ENCODE data around the gene RASSF1.

Gene RASSF1

DNA sequence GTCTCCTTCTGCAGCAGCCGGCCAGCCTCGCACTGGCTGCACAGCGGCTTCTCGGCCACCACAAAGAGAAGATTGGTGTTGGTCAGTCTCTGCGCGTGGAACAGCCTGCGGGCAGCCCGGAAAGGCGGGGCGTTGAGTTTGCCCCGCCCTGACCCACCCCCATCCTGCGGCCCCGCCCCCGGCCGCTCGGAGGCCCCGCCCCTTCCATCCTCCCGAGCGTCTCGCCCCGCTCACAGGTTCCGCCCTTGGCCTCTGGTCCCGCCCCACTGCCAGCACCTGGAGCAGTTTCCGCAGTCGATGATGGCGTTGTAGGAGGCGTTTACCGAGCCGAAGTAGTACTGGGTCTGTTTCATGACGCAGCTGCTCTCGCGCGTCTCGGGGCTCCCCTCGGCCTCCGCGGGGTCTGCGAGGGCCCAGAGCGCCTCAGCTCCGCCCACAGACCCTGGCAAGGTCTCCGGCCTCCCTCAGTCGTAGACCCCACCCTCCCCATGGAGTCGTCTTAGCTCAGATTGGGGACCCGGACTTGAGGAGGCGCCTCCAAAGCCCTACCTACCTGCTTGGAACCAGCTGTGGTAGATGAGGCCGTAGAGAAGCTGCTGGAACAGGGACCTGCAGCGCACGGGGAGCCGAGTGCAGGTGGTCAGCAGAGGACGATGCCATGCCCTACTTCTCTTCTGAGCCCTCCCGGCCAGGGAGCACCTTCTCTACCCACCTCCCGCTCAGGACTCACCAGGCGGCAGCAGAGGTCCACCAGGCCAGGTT is 24.6 kb upstream of the RASSF1 start:
- DNase-seq: peak in 2 of 3 experiments; percentile 39 to 81

- DNase-seq: no peak
Observed at GRCh38 chr3:50364573-50365079, 24.0 kb upstream of the RASSF1 start.

GRCh38 chr3:50359760-50360110 is 19.1 kb upstream of the RASSF1 start:
- no peak for DNase-seq

GRCh38 chr3:50358911-50359759 is 18.5 kb upstream of the RASSF1 start, which contains the start of gene TMEM115:
Gene TMEM115 (minus strand): TSS chr3:50359521. CDS start chr3:50359063, 458 bp downstream.
- peak; percentile 89 to 96 (median 89) for DNase-seq

DNA sequence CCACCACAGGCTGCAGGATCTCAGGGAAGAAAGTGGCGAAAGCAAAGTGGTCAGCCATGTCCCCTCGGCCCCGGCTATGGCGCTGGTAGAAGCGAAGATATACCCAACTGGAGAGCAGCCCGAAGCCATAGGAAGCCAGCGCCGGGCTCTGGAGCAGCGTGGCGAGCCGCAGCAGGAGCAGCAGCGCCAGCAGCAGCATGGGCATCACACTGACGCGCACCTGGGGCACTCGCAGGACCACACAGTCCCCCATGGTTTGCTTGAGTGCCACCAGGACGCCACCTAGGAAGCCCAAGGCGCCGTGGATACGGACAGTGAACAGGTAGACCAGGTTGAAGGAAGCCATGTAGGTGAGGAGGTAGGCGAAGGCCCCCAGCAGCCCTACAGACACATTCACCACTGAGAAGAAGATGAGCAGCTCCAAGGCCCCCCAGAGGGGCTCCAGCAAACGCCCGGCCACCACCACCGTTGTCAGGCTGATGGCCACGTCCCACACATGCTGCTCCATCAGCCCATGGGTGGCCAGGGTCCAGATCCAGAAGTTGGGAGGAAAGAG is 17.8 kb upstream of the RASSF1 start:
- no peak for DNase-seq

- DNase-seq: no peak
Observed at GRCh38 chr3:50357481-50357880, 16.8 kb upstream of the RASSF1 start.

DNA sequence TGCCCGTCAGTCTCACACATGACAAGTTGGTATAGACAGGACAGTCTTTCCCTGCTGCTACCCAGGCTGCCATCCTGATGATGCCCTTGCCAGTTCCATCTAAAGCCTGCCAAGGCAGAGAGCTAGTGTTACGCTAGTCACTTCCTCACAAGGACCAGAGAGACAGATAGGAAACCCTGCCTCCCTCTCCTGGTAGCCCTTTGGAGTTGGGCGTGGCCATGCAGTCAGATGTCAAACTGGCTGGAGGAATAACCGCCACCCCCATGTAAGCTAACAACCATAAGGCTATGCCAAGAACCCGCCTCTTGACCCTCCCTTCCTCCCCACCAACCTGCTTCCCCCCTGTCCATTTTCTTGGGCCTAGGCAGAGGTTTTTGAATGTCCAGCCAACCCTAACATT is 15.9 kb upstream of the RASSF1 start:
- DNase-seq: no peak

DNA sequence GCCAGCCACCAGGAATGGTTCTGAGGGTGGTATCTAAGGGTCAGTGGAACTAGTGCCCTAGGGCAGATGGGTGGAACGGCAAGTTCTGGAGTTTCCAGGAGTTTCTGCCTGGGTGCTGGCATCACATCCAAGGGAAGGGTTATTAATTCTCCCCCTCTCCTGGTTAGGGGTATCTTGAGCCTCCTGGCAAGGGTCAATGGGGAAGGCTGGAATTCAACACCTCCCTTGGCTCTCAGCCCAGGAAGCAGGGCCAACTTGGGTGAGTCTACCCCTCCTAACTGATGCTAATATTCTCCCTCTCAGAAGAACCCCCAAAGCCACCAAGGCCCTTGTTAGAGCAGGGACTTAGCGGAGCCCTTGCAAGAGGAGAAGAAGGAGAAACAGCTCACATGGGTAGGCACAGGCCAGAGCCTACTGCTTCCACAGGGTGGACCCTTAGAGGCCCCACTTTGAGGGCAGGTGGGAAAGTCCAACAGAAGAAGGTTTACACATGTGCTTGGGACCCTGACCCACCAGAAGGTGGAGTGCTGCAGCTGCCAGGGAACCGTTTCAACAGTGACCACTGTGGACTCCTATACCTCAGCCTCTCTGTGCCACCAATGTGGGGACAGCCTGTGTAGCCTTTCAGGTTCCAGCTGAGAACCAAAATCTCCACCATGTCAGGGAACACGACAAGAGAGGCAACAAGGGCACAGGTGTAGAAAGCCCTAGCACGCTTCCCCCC is 15.4 kb upstream of the RASSF1 start:
- DNase-seq: peak in 1 of 3 experiments; percentile 14

GRCh38 chr3:50354850-50355249 is 14.2 kb upstream of the RASSF1 start:
- DNase-seq: no peak

- no peak for DNase-seq
Observed at GRCh38 chr3:50354186-50354764, 13.6 kb upstream of the RASSF1 start.

- no peak for DNase-seq
Observed at GRCh38 chr3:50353245-50354004, 12.8 kb upstream of the RASSF1 start.

DNA sequence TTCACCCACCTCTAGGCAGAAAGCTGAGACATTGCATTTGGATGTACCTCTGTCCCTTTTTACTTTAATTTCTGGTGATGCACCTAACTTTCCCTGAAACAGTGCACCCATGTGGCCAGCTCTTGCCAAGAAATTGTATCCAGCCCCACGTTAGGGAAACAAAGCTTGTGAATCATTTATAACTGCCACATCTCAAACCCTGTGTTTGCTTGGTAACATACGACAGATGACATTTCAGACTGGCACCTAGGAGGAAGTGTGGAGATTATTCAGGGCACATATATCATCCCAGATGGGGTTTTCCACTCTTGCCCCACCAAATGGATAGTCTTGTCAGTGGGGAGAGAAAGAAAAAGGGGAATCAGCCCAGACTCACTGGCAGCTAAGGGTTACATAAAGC is 12.1 kb upstream of the RASSF1 start:
- DNase-seq: peak in 1 of 3 experiments; percentile 3

DNA sequence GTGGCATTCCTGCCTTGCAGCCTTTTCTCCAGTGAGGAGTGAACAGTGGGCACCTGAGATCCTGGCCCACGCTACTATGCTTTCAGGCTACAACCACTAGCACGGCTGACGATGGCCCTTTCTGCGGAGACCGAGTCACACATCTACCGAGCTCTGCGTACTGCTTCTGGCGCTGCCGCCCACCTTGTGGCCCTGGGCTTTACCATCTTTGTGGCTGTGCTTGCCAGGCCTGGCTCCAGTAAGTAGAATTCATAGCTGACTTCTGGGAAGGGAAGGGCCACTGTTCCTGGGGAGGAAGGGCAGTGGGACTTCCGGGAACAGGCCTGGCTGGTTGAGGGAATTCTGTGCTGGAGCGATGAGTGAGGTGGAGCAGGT is 10.7 kb upstream of the RASSF1 start:
- no peak for DNase-seq

GRCh38 chr3:50350527-50351322 is 10.1 kb upstream of the RASSF1 start, which contains the start of the genes CYB561D2 and NPRL2:
Gene CYB561D2 (plus strand): TSS chr3:50350862. CDS start chr3:50351434, 572 bp downstream.
Gene NPRL2 (minus strand): TSS chr3:50350775. CDS start chr3:50350652, 123 bp downstream.
- DNase-seq: peak; percentile 90 to 94 (median 92)

GRCh38 chr3:50350213-50350526 is 9.5 kb upstream of the RASSF1 start:
- DNase-seq: no peak

DNA sequence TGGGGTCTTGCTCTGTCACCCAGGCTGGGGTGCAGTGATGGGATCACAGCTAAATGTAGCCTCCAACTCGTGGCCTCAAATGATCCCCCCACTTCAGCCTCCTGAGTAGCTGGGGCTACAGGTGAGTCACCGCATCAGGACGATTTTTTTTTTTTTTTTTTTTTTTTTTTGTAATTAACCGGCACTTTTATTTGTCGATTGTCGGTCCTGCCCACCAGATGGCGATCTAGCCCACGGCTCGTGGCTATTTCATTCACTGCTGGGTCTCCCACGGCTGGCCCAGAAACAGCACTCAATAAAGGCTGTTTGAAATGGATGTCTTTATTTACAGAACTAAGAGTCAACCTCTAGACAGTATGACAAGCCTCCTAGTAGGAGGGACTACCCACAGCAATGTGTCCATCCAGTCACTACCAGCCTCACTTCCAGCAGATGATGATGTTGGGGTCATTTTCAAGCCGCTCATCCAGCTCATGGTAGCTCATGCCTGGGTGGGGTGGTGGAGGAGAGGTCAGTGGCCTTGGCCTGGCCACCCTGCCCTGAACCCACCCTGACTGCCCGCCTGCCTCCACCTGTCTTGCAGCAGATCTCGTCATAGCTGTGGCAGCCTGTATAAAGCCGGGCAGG is 6.7 kb upstream of the RASSF1 start:
- peak; percentile 48 to 85 (median 51) for DNase-seq

DNA sequence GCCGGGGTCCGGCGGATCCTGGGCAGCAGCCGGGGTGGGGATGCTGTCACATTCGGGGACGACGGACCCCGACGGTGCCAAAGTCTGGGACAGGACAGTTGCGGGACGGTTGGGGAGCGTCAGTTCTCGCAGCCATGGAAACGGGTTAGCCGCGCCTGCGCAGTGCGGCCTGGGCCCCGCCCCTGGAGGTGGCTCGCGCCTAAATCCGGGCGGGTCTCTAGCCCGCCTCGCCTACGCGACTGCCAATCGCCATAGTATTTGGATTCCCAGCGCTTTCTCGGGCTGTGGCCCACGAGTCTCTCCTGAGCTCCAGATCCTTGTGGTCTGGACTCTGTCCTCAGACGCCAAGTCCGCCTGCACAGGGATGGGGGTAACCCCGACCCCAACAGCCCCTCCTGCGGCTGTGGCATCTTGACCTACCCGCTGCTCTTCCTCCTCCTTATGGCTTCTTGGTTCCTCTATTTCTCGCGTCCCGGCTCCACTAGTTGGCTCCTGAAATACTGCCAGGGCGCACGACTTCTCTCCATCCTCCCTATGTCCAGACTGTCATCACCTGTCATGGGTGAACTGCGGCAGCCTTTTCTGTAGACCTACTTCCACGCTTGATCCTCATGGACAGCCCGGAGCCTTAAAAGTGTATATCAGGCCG is 5.1 kb upstream of the RASSF1 start, which contains the start of gene ZMYND10:
Gene ZMYND10, minus strand, starts transcription at position 147 of the 649 bp plus-strand sequence. CDS start 153 bp downstream, outside the sequence.
- DNase-seq: peak; percentile 47 to 62 (median 55)

GRCh38 chr3:50345008-50345407 is 4.4 kb upstream of the RASSF1 start:
- DNase-seq: no peak

Data from NCI-H1417 (cell line).